ENCODE measurements around the gene MSMO1. TPM values are rescaled to one million over a fixed set of nuclear protein-coding genes. Genes with fewer than 3 reads are reported as not detected.
A peak's percentile ranks its signal among the peaks of the same experiment; 100 is the strongest.

Gene MSMO1
- total RNA-seq, 4 donors from 2014 or later: 10.7 to 148 (median 111) TPM

GRCh38 chr4:165364452-165365080, 37.1 kb downstream of the MSMO1 start:
- TF ChIP-seq POLR2A (IDR thresholded peaks at IDR 0.05): no peak
- no peak for TF ChIP-seq CTCF (IDR thresholded peaks at IDR 0.05)
- Histone ChIP-seq H3K9me3 (no peaks in the 10 kb centered on the region), H3K4me3 (no peak overlapping the region), H3K27me3 (no peaks in the 10 kb centered on the region), H3K4me1 (no peaks in the 10 kb centered on the region), H3K27ac (peak overlapping the region in 3 of 4 donors; percentile 29 to 88 (median 70)), H3K36me3 (no peaks in the 10 kb centered on the region)
- DNase-seq: peak in 1 of 3 donors; percentile 68

GRCh38 chr4:165367040-165367439, 39.6 kb downstream of the MSMO1 start:
- H3K27me3 ChIP-seq: no peaks in the 10 kb centered on the region
- H3K27ac ChIP-seq: no peak overlapping the region
- H3K9me3 ChIP-seq: no peaks in the 10 kb centered on the region
- H3K4me3 ChIP-seq: no peak overlapping the region
- no peaks in the 10 kb centered on the region for H3K36me3 ChIP-seq
- no peak for DNase-seq
- H3K4me1 ChIP-seq: no peaks in the 10 kb centered on the region
- TF ChIP-seq CTCF (IDR thresholded peaks at IDR 0.05) (no peak), POLR2A (IDR thresholded peaks at IDR 0.05) (no peak)

- Histone ChIP-seq H3K9me3 (no peaks in the 10 kb centered on the region), H3K4me1 (no peaks in the 10 kb centered on the region), H3K27ac (no peak overlapping the region), H3K4me3 (no peak overlapping the region), H3K36me3 (no peaks in the 10 kb centered on the region), H3K27me3 (no peaks in the 10 kb centered on the region)
- no peak for DNase-seq
- TF ChIP-seq CTCF (IDR thresholded peaks at IDR 0.05): no peak
- no peak for TF ChIP-seq POLR2A (IDR thresholded peaks at IDR 0.05)
These were observed 40.6 kb downstream of the MSMO1 start for GRCh38 chr4:165368114-165368513.

- Histone ChIP-seq H3K9me3 (no peaks in the 10 kb centered on the region), H3K27ac (no peak overlapping the region), H3K4me1 (no peaks in the 10 kb centered on the region), H3K4me3 (no peak overlapping the region), H3K27me3 (no peaks in the 10 kb centered on the region), H3K36me3 (no peaks in the 10 kb centered on the region)
- no peak for DNase-seq
- no peak for TF ChIP-seq POLR2A (IDR thresholded peaks at IDR 0.05)
- no peak for TF ChIP-seq CTCF (IDR thresholded peaks at IDR 0.05)
These were observed 41.1 kb downstream of the MSMO1 start for GRCh38 chr4:165368567-165368966.

GRCh38 chr4:165369522-165369921, 42.1 kb downstream of the MSMO1 start:
- H3K36me3 ChIP-seq: no peaks in the 10 kb centered on the region
- no peaks in the 10 kb centered on the region for H3K9me3 ChIP-seq
- DNase-seq: peak in 1 of 3 donors; percentile 64
- H3K4me1 ChIP-seq: no peaks in the 10 kb centered on the region
- no peaks in the 10 kb centered on the region for H3K27me3 ChIP-seq
- H3K27ac ChIP-seq: no peak overlapping the region
- no peak overlapping the region for H3K4me3 ChIP-seq
- TF ChIP-seq CTCF (IDR thresholded peaks at IDR 0.05) (no peak), POLR2A (IDR thresholded peaks at IDR 0.05) (no peak)

GRCh38 chr4:165370530-165370929, 43.1 kb downstream of the MSMO1 start:
- DNase-seq: no peak
- Histone ChIP-seq H3K4me1 (no peaks in the 10 kb centered on the region), H3K27ac (no peak overlapping the region), H3K9me3 (no peaks in the 10 kb centered on the region), H3K27me3 (no peaks in the 10 kb centered on the region), H3K36me3 (no peaks in the 10 kb centered on the region), H3K4me3 (no peak overlapping the region)
- no peak for TF ChIP-seq CTCF (IDR thresholded peaks at IDR 0.05)
- no peak for TF ChIP-seq POLR2A (IDR thresholded peaks at IDR 0.05)

Measured in Peyer's patch (tissue), 4 donors.